H9 (cell line): ENCODE data around the gene MEG3. TPM values are rescaled to one million over a fixed set of nuclear protein-coding genes. Genes with fewer than 3 reads are reported as not detected.

Experiments used
- DNase-seq: peaks from one replicate; pipeline ENCODE4 v3.0.0-alpha.2; 2017
- H2AFZ ChIP-seq: one replicate; pipeline ENCODE4 v1.6.1; 2013; ENCODE audit warnings: mild to moderate bottlenecking, low read length, control low read depth, moderate library complexity
- H2AK5ac ChIP-seq: 2 replicates; pipeline ENCODE4 v1.6.1; 2013; ENCODE audit warnings: low read length, control low read depth, mixed read lengths; ENCODE audit not compliant: insufficient read length
- H2BK120ac ChIP-seq: one replicate; pipeline ENCODE4 v1.6.1; 2013; ENCODE audit warnings: low read depth, mild to moderate bottlenecking, low read length, control low read depth, inconsistent platforms; ENCODE audit not compliant: poor library complexity, severe bottlenecking
- H2BK12ac ChIP-seq: 2 replicates; pipeline ENCODE4 v1.6.1; 2013; ENCODE audit warnings: low read length, control low read depth, mixed read lengths, low read depth; ENCODE audit not compliant: insufficient read length
- H2BK15ac ChIP-seq: 2 replicates; pipeline ENCODE4 v1.6.1; 2013; ENCODE audit warnings: low read depth, low read length, control low read depth
- H2BK20ac ChIP-seq: one replicate; pipeline ENCODE4 v1.6.1; 2013; ENCODE audit warnings: low read depth, mild to moderate bottlenecking, low read length, control low read depth, inconsistent platforms; ENCODE audit not compliant: poor library complexity, severe bottlenecking
- H2BK5ac ChIP-seq: 2 replicates; pipeline ENCODE4 v1.6.1; 2013; ENCODE audit warnings: low read length, control low read depth, mixed read lengths; ENCODE audit not compliant: insufficient read length
- H3K14ac ChIP-seq: 2 replicates; pipeline ENCODE4 v1.6.1; 2013; ENCODE audit warnings: low read length, control low read depth; ENCODE audit not compliant: insufficient read depth
- H3K18ac ChIP-seq: 2 replicates; pipeline ENCODE4 v1.6.1; 2013; ENCODE audit warnings: low read depth, mild to moderate bottlenecking, mixed read lengths, low read length, control low read depth; ENCODE audit not compliant: insufficient read length
- H3K23ac ChIP-seq: 2 replicates; pipeline ENCODE4 v1.6.1; 2013; ENCODE audit warnings: low read length, control low read depth, mixed read lengths, low read depth; ENCODE audit not compliant: insufficient read length
- H3K23me2 ChIP-seq: 2 replicates; pipeline ENCODE4 v1.6.1; 2013; ENCODE audit warnings: low read depth, mild to moderate bottlenecking, mixed read lengths, low read length, control low read depth; ENCODE audit not compliant: insufficient read length, poor library complexity, severe bottlenecking
- H3K27ac ChIP-seq: 2 replicates; pipeline ENCODE4 v1.5.1; 2013; ENCODE audit warnings: low read length, control low read depth, mixed read lengths, low read depth; ENCODE audit not compliant: insufficient read length
- H3K27me3 ChIP-seq: 2 replicates; pipeline ENCODE4 v1.6.1; 2013; ENCODE audit warnings: low read length, control low read depth, inconsistent platforms; ENCODE audit not compliant: insufficient read depth
- H3K4ac ChIP-seq: 2 replicates; pipeline ENCODE4 v1.6.1; 2013; ENCODE audit warnings: low read depth, mild to moderate bottlenecking, control low read depth, inconsistent platforms, low read length, moderate library complexity
- H3K4me1 ChIP-seq: 2 replicates; pipeline ENCODE4 v1.6.1; 2013; ENCODE audit warnings: low read length, control low read depth, inconsistent platforms; ENCODE audit not compliant: insufficient read depth
- H3K4me2 ChIP-seq: 2 replicates; pipeline ENCODE4 v1.6.1; 2013; ENCODE audit warnings: low read length, control low read depth, mixed read lengths; ENCODE audit not compliant: insufficient read length, insufficient read depth
- H3K56ac ChIP-seq: 2 replicates; pipeline ENCODE4 v1.6.1; 2013; ENCODE audit warnings: low read depth, mild to moderate bottlenecking, mixed read lengths, low read length, control low read depth; ENCODE audit not compliant: insufficient read length
- H3K79me1 ChIP-seq: 2 replicates; pipeline ENCODE4 v1.6.1; 2013; ENCODE audit warnings: low read depth, mild to moderate bottlenecking, moderate library complexity, low read length, control low read depth, inconsistent platforms; ENCODE audit not compliant: insufficient read depth, poor library complexity, severe bottlenecking
- H3K79me2 ChIP-seq: 2 replicates; pipeline ENCODE4 v1.6.1; 2013; ENCODE audit warnings: low read length, control low read depth, inconsistent platforms; ENCODE audit not compliant: insufficient read depth
- H3K9ac ChIP-seq: 2 replicates; pipeline ENCODE4 v1.6.1; 2013; ENCODE audit warnings: low read length, control low read depth, mixed read lengths; ENCODE audit not compliant: insufficient read length; ENCODE audit errors: extremely low read depth
- H3K9me3 ChIP-seq: one replicate; pipeline ENCODE4 v1.6.1; 2013; ENCODE audit warnings: low read depth, low read length, inconsistent platforms; ENCODE audit not compliant: control insufficient read depth
- H3T11ph ChIP-seq: one replicate; pipeline ENCODE4 v1.6.1; 2013; ENCODE audit warnings: mild to moderate bottlenecking, low read length, control low read depth, inconsistent platforms
- H4K20me1 ChIP-seq: one replicate; pipeline ENCODE4 v1.6.1; 2013; ENCODE audit not compliant: control insufficient read depth, insufficient read length, insufficient read depth
- H4K5ac ChIP-seq: 2 replicates; pipeline ENCODE4 v1.6.1; 2013; ENCODE audit warnings: low read depth, mild to moderate bottlenecking, mixed read lengths, low read length, control low read depth; ENCODE audit not compliant: insufficient read length
- H4K8ac ChIP-seq: replicated peaks from 2 replicates; pipeline ENCODE4 v1.6.1; 2013; ENCODE audit warnings: low read length, control low read depth, mixed read lengths, low read depth; ENCODE audit not compliant: insufficient read length
- H4K91ac ChIP-seq: 2 replicates; pipeline ENCODE4 v1.6.1; 2013; ENCODE audit warnings: low read depth, mild to moderate bottlenecking, moderate library complexity, mixed read lengths, low read length, control low read depth; ENCODE audit not compliant: insufficient read length
- H3K27ac Mint-ChIP-seq, 3 experiments: 2 replicates in 2 of 3; 3 replicates in 1 of 3; pipeline ENCODE4 v1.8.0; 2020 to 2021; ENCODE audit warnings: mixed read lengths in 3 of 3, mild to moderate bottlenecking in 1 of 3, moderate library complexity in 1 of 3
- H3K27me3 Mint-ChIP-seq: 2 replicates; pipeline ENCODE4 v1.8.0; 2021; ENCODE audit warnings: low read depth, mild to moderate bottlenecking, moderate library complexity, mixed read lengths
- H3K36me3 Mint-ChIP-seq, 3 experiments: 2 replicates in 2 of 3; 3 replicates in 1 of 3; pipeline ENCODE4 v1.8.0; 2020 to 2021; ENCODE audit warnings: low read depth in 3 of 3, mixed read lengths in 3 of 3; ENCODE audit not compliant: insufficient read depth in 1 of 3
- H3K4me1 Mint-ChIP-seq, 2 experiments: 2 replicates each; pipeline ENCODE4 v1.8.0; 2020; ENCODE audit warnings: mixed read lengths in 2 of 2
- H3K4me3 Mint-ChIP-seq, 2 experiments: 2 replicates in 1 of 2; 3 replicates in 1 of 2; pipeline ENCODE4 v1.8.0; 2020 to 2021; ENCODE audit warnings: mild to moderate bottlenecking in 2 of 2, mixed read lengths in 2 of 2, moderate library complexity in 1 of 2
- H3K9me3 Mint-ChIP-seq, 2 experiments: 2 replicates in 1 of 2; 3 replicates in 1 of 2; pipeline ENCODE4 v1.8.0; 2020; ENCODE audit warnings: mild to moderate bottlenecking in 2 of 2, mixed read lengths in 2 of 2, moderate library complexity in 1 of 2
- WGBS: extraction: QIAGEN DNeasy Blood & Tissue Kit; methylation state at CpG from one replicate; pipeline ENCODE4 v1.1.7; 2013; ENCODE audit warnings: missing lambda C conversion rate, low lambda C conversion rate, mixed read lengths; ENCODE audit not compliant: insufficient read length; ENCODE audit errors: extremely low coverage; 5-methylcytosine and 5-hydroxymethylcytosine counted together
- total RNA-seq: library from RNA; stranded (reverse); gene quantifications from 2 replicates; pipeline ENCODE4 v1.2.1, GENCODE V29; 2021
- TF ChIP-seq, protein P1 (sequence below): fragments of 200-600 bp; sonication (generic); conservative IDR thresholded peaks from 3 replicates; pipeline ENCODE4 v1.8.0; 2021; ENCODE audit warnings: antibody characterized with exemption, mild to moderate bottlenecking

Gene MEG3
- total RNA-seq, 1 experiment from 2014 or later: 0.52 TPM

DNA sequence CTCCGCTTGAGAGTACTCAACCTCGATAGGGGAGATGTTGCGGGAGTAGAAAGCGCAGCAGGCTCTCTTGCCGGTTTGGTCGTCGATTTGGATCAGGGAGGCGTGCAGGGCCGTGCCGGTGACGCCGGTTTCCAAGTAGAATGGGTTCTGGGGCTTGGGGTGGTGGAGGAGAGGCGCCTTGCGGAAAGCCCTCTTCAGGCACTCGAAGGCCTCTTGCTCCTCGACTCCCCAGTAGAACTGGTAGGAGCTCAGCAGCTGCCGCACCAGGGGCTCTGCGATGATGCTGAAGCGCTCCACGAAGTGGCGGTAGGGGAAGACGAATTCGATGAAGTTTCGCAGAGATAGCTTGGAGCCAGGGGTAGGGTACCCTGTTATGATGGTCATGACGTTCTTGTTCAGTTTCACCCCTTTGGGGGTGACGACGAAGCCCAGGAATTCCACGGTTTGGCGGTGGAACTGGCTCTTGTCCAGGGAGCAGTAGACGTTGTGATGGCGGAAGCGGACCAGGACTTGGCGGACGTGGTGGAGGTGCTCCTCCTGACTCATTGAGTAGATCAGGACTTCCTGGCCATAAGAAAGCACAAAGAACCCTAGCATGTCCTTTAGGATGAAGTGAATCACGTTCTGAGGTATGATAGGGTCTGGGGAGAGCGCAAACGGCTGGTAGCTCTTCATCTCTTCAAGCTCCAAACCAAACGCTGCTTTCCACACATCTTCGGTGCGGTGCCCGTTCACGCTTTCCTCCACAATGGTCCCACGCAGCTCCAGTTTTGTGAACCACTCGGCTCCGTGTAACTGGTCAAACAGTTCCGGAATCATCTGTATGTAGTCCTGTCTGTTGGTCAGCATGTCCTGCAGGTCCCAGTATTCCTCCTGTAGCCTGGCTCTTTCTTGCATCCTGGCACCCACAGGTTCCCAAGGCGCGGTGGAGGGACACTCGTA lies 56.4 kb downstream of the MEG3 start:
- no peak overlapping the region for H2AK5ac ChIP-seq
- H3K4ac ChIP-seq: no peak overlapping the region
- H3K14ac ChIP-seq: no peak overlapping the region
- H3K56ac ChIP-seq: no peak overlapping the region
- peaks cover 18% of the 10 kb centered on the region for H3K27me3 Mint-ChIP-seq
- H2BK5ac ChIP-seq: no peak overlapping the region
- H3T11ph ChIP-seq: no peak overlapping the region
- TF ChIP-seq, protein P1, sequence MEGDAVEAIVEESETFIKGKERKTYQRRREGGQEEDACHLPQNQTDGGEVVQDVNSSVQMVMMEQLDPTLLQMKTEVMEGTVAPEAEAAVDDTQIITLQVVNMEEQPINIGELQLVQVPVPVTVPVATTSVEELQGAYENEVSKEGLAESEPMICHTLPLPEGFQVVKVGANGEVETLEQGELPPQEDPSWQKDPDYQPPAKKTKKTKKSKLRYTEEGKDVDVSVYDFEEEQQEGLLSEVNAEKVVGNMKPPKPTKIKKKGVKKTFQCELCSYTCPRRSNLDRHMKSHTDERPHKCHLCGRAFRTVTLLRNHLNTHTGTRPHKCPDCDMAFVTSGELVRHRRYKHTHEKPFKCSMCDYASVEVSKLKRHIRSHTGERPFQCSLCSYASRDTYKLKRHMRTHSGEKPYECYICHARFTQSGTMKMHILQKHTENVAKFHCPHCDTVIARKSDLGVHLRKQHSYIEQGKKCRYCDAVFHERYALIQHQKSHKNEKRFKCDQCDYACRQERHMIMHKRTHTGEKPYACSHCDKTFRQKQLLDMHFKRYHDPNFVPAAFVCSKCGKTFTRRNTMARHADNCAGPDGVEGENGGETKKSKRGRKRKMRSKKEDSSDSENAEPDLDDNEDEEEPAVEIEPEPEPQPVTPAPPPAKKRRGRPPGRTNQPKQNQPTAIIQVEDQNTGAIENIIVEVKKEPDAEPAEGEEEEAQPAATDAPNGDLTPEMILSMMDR: no peak
- no peak overlapping the region for H2BK15ac ChIP-seq
- no peaks in the 10 kb centered on the region for H3K79me2 ChIP-seq
- H3K4me3 Mint-ChIP-seq: no peak overlapping the region
- no peak overlapping the region; a peak in 1 of 7 replicates for H3K27ac Mint-ChIP-seq
- no peak overlapping the region for H4K91ac ChIP-seq
- no peak overlapping the region for H3K9ac ChIP-seq
- H3K36me3 Mint-ChIP-seq: peaks cover 6 to 15% (median 12%) of the 10 kb centered on the region in 3 experiments
- H3K27me3 ChIP-seq: no peaks in the 10 kb centered on the region
- no peak overlapping the region for H2BK120ac ChIP-seq
- no peaks in the 10 kb centered on the region for H3K23me2 ChIP-seq
- no peak overlapping the region for H2AFZ ChIP-seq
- no peaks in the 10 kb centered on the region for H3K4me1 ChIP-seq
- no peaks in the 10 kb centered on the region for H3K9me3 ChIP-seq
- no peak overlapping the region for H3K18ac ChIP-seq
- H3K23ac ChIP-seq: no peak overlapping the region
- H3K4me2 ChIP-seq: no peak overlapping the region
- H4K5ac ChIP-seq: no peak overlapping the region
- no peaks in the 10 kb centered on the region for H4K20me1 ChIP-seq
- H3K79me1 ChIP-seq: no peaks in the 10 kb centered on the region
- no peaks in the 10 kb centered on the region for H3K4me1 Mint-ChIP-seq
- no peak for DNase-seq
- peaks cover 14 to 21% of the 10 kb centered on the region in 2 experiments for H3K9me3 Mint-ChIP-seq
- no peak overlapping the region for H4K8ac ChIP-seq
- H2BK20ac ChIP-seq: no peak overlapping the region
- no peak overlapping the region for H3K27ac ChIP-seq
- WGBS: no CpG with 5 or more reads among the region's 49 CpGs
- H2BK12ac ChIP-seq: no peak overlapping the region
